Measurements from ENCODE around the gene KAZN.

Gene KAZN

DNA sequence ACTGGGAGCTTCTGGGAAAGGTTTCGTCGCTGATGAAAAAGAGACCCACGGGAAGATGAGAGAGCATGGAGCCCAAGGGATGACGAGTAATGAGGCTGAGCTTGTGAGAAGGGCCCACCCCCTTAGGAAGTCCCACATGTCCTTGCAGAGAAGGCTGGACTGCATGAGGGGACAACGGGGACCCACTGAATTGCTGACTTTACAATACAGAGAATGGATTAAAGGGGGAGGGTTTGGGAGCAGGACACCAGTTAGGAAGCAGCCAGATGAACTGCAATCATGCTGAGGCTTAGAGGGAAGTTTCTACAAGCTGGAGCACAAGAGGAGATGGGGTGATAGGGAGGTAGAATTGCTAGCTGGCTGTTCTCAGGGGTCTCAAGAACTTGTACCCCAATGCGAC is 549.5 kb downstream of the KAZN start:
- in situ Hi-C loops (cut with MboI; ENCODE audit: low sequenced_read_pairs, unreplicated experiment) = no loop called here
- no peak for DNase-seq (ENCODE audit: low spot score)
- TF ChIP-seq, protein P1, sequence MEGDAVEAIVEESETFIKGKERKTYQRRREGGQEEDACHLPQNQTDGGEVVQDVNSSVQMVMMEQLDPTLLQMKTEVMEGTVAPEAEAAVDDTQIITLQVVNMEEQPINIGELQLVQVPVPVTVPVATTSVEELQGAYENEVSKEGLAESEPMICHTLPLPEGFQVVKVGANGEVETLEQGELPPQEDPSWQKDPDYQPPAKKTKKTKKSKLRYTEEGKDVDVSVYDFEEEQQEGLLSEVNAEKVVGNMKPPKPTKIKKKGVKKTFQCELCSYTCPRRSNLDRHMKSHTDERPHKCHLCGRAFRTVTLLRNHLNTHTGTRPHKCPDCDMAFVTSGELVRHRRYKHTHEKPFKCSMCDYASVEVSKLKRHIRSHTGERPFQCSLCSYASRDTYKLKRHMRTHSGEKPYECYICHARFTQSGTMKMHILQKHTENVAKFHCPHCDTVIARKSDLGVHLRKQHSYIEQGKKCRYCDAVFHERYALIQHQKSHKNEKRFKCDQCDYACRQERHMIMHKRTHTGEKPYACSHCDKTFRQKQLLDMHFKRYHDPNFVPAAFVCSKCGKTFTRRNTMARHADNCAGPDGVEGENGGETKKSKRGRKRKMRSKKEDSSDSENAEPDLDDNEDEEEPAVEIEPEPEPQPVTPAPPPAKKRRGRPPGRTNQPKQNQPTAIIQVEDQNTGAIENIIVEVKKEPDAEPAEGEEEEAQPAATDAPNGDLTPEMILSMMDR (IDR thresholded peaks at IDR 0.05; ENCODE audit: borderline replicate concordance, control extremely low read depth, extremely low read depth, insufficient read depth, missing control alignments) = no peak

DNA sequence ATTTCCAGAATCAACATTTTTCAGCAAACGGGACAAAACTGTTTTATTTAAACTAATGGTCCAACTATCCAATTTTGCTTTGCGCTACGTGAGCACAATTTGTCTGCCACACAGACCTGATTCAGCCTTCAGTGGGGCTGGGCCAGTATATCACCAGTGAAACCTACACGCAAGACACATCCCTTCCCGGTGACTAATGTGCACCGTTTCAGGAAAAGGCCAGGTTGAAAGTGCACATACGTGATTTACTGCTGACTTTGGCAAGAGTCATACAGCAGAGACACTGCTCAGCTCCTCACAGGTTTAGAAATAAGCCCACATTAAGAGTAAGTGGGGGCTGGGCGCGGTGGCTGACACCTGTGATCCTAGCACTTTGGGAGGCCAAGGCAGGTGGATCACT is 550.0 kb downstream of the KAZN start:
- no peak for DNase-seq (ENCODE audit: low spot score)
- TF ChIP-seq, protein P1 (IDR thresholded peaks at IDR 0.05; ENCODE audit: borderline replicate concordance, control extremely low read depth, extremely low read depth, insufficient read depth, missing control alignments) = no peak
- in situ Hi-C loops (cut with MboI; ENCODE audit: low sequenced_read_pairs, unreplicated experiment) = no loop called here

DNA sequence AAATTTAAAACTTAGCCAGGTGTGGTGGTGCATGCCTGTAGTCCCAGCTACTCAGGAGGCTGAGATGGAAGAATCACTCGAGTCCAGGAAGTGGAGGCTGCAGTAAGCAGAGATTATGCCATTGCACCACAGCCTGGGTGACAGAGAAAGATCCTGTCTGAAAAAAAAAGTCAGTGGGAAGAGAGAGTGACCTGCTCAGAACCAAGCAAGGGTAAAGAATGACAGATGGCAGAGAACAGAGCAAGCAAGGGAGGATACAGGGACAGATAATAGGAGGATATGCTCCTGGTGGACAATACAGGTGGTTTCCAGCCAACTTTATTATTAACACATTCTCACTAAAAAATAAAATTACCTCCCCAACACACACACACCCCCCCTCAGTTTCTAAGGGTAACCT is 550.5 kb downstream of the KAZN start:
- in situ Hi-C loops (cut with MboI; ENCODE audit: low sequenced_read_pairs, unreplicated experiment) = no loop called here
- DNase-seq (ENCODE audit: low spot score) = no peak
- TF ChIP-seq, protein P1 (IDR thresholded peaks at IDR 0.05; ENCODE audit: borderline replicate concordance, control extremely low read depth, extremely low read depth, insufficient read depth, missing control alignments) = no peak

DNA sequence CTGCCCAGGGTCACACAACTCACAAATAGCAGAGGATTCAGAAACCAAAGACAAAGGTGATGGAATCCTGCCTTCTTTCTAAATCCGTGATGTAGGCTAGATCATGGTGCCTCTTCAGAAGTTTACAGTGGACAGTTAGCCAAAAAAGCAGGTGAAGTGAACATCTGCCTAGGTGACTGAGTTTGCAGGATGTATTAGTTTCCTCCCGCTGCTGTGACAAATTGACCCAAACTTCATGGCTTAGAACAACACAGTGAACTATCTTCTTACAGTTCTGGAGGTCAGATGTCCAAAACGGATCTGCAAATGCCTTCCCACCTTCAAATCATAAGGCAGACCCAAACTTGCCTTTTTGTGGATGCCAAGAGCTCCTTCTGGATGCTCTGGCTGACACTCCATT is 551.9 kb downstream of the KAZN start:
- in situ Hi-C loops (cut with MboI; ENCODE audit: low sequenced_read_pairs, unreplicated experiment) = no loop called here
- TF ChIP-seq, protein P1 (IDR thresholded peaks at IDR 0.05; ENCODE audit: borderline replicate concordance, control extremely low read depth, extremely low read depth, insufficient read depth, missing control alignments) = no peak
- no peak for DNase-seq (ENCODE audit: low spot score)

DNA sequence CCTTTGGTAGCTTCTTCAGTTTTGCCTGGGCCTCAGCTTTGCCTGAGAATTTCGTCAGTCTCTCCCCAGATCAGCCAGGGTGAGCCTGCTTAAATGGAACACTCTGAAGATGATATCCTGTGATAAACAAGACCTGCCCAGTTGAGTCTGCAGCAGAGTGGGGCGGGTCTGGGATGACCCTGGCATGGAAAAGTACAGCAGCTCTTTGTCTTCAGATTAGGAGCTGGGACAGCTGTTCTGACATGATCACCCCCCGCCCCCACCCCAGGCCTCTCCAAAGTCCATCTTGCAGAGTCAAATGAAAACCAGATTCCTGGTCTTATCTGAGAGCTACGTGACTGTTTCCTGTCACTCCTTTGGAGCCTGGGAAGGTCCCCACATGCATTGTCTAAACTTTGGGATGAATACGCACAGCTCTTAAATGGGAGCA is 552.9 kb downstream of the KAZN start:
- DNase-seq (ENCODE audit: low spot score) = no peak
- in situ Hi-C loops (cut with MboI; ENCODE audit: low sequenced_read_pairs, unreplicated experiment) = no loop called here

DNA sequence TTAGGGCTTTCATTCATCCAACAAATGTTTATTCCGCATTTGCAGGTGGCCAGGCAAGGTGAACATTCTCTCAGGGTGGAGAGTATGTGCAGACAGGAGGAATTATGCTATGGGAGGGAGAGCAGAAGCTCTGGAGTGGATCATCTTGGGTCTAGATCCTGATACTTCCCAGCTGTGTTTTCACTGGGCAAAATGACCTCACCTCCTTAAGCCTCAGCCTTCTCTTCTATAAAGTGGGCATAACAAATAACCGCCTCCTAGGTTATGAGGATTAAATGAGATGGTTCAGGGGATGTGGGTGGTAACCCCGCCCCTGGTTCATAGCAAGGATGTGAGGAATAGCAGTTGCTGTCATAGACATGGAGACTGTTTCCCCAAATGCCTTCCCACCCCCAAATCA is 553.4 kb downstream of the KAZN start:
- in situ Hi-C loops (cut with MboI; ENCODE audit: low sequenced_read_pairs, unreplicated experiment) = no loop called here
- DNase-seq (ENCODE audit: low spot score) = no peak
- TF ChIP-seq, protein P1 (IDR thresholded peaks at IDR 0.05; ENCODE audit: borderline replicate concordance, control extremely low read depth, extremely low read depth, insufficient read depth, missing control alignments) = no peak

More for the DNA sequence above, 552.9 kb downstream of the KAZN start:
- TF ChIP-seq, protein P1 (IDR thresholded peaks at IDR 0.05; ENCODE audit: borderline replicate concordance, control extremely low read depth, extremely low read depth, insufficient read depth, missing control alignments) = no peak
